Measurements from ENCODE around the gene SLC6A9. TPM values are rescaled to one million over a fixed set of nuclear protein-coding genes. Genes with fewer than 3 reads are reported as not detected.

SLC6A9 gene
- total and polyA plus RNA-seq, 10 donors, result 0.26 to 6.1 (median 2.3) TPM

GRCh38 chr1:44002606-44003157 lies 28.6 kb downstream of the SLC6A9 start:
- DNase-seq, result no peak
- Histone ChIP-seq H3K4me3 (no peak overlapping the region), H3K27me3 (replicated peaks in 1 of 7) (no peaks in the 10 kb centered on the region), H3K9me3 (no peaks in the 10 kb centered on the region), H3K36me3 (no peaks in the 10 kb centered on the region), H3K4me1 (peaks cover 0 to 7% (median 3%) of the 10 kb centered on the region in 6 donors), H3K27ac (no peak overlapping the region)
- TF ChIP-seq POLR2A (IDR thresholded peaks at IDR 0.05) (no peak), POLR2AphosphoS5 (IDR thresholded peaks at IDR 0.05) (no peak), CTCF (IDR thresholded peaks at IDR 0.05 in 8 of 11, conservative IDR thresholded peaks at IDR 0.05 in 3 of 11) (no peak)
- intact Hi-C loops (cut with DNase I; ENCODE audit: low total_unique reads), result no loop called here
- WGBS, 5 donors, result 80 to 92% (median 86%) methylated on average over 10 to 14 of the region's 14 CpGs

GRCh38 chr1:44002165-44002564 lies 29.1 kb downstream of the SLC6A9 start:
- Histone ChIP-seq H3K4me3 (no peak overlapping the region), H3K27me3 (replicated peaks in 1 of 7) (no peaks in the 10 kb centered on the region), H3K9me3 (no peaks in the 10 kb centered on the region), H3K36me3 (no peaks in the 10 kb centered on the region), H3K27ac (no peak overlapping the region), H3K4me1 (peaks cover 0 to 7% (median 3%) of the 10 kb centered on the region in 6 donors)
- intact Hi-C loops (cut with DNase I; ENCODE audit: low total_unique reads), result no loop called here
- 76 to 91% (median 87%) methylated on average over 4 to 8 of the region's 8 CpGs for WGBS, 5 donors
- DNase-seq, result no peak
- TF ChIP-seq POLR2A (IDR thresholded peaks at IDR 0.05) (no peak), CTCF (IDR thresholded peaks at IDR 0.05 in 8 of 11, conservative IDR thresholded peaks at IDR 0.05 in 3 of 11) (no peak), POLR2AphosphoS5 (IDR thresholded peaks at IDR 0.05) (no peak)

GRCh38 chr1:44000122-44000665 lies 31.1 kb downstream of the SLC6A9 start:
- no peaks in the 10 kb centered on the region for H3K27me3 ChIP-seq (replicated peaks in 1 of 7)
- no peak for TF ChIP-seq CTCF (IDR thresholded peaks at IDR 0.05 in 8 of 11, conservative IDR thresholded peaks at IDR 0.05 in 3 of 11)
- TF ChIP-seq POLR2A (IDR thresholded peaks at IDR 0.05), result no peak
- no peak for TF ChIP-seq POLR2AphosphoS5 (IDR thresholded peaks at IDR 0.05)
- H3K36me3 ChIP-seq, result no peaks in the 10 kb centered on the region
- H3K9me3 ChIP-seq, result no peaks in the 10 kb centered on the region
- intact Hi-C loops (cut with DNase I; ENCODE audit: low total_unique reads), result no loop called here
- no peak overlapping the region for H3K4me3 ChIP-seq
- 86 to 90% (median 89%) methylated on average over 8 of the region's 8 CpGs for WGBS, 5 donors
- no peak overlapping the region for H3K27ac ChIP-seq
- H3K4me1 ChIP-seq, result no peaks in the 10 kb centered on the region
- DNase-seq, result no peak

GRCh38 chr1:43999455-43999854 lies 31.8 kb downstream of the SLC6A9 start:
- no peak overlapping the region for H3K4me3 ChIP-seq
- 77 to 87% (median 79%) methylated on average over 4 to 8 of the region's 8 CpGs for WGBS, 5 donors
- H3K27ac ChIP-seq, result no peak overlapping the region
- intact Hi-C loops (cut with DNase I; ENCODE audit: low total_unique reads), result no loop called here
- H3K27me3 ChIP-seq (replicated peaks in 1 of 7), result no peaks in the 10 kb centered on the region
- peaks cover 0 to 7% (median 0%) of the 10 kb centered on the region in 6 donors for H3K4me1 ChIP-seq
- no peaks in the 10 kb centered on the region for H3K36me3 ChIP-seq
- H3K9me3 ChIP-seq, result no peaks in the 10 kb centered on the region
- TF ChIP-seq POLR2A (IDR thresholded peaks at IDR 0.05) (no peak), CTCF (IDR thresholded peaks at IDR 0.05 in 8 of 11, conservative IDR thresholded peaks at IDR 0.05 in 3 of 11) (no peak)
- no peak for DNase-seq

All from spleen (tissue), 11 donors.